ENCODE results near the gene LTBP1. TPM values are rescaled to one million over a fixed set of nuclear protein-coding genes. Genes with fewer than 3 reads are reported as not detected.
A peak's percentile ranks its signal among the peaks of the same experiment; 100 is the strongest.

The LTBP1 gene
- polyA plus RNA-seq, 1 donor (not counting 4 experiments of a cell fraction or from before 2014, with no cell fraction given) = 9.2 TPM

DNA sequence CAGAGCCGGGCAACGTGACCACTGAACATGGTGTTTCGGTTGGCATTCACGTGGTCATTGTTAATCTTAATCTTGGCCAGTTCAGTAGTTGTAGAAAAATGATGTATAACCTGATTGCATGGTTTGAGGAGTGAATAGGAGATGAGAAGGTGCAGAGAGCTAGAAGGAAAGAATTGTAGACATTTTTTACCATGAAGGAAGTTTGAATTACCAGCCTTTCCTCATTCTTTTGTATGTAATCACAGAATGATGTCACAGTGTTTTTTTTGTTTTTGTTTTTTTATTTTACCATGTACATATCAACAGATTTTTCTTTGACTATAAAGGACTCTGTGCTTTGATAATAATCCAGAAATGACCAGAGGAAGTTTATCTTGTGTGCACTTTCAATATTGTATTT, 126.3 kb downstream of the LTBP1 start:
- Histone ChIP-seq H3K27ac (ENCODE audit: control insufficient read depth, insufficient read depth, low read length) (peak overlapping the region; percentile 41), H3K9ac (ENCODE audit: control insufficient read depth, extremely low read depth, insufficient read depth, low read length) (no peak overlapping the region)

DNA sequence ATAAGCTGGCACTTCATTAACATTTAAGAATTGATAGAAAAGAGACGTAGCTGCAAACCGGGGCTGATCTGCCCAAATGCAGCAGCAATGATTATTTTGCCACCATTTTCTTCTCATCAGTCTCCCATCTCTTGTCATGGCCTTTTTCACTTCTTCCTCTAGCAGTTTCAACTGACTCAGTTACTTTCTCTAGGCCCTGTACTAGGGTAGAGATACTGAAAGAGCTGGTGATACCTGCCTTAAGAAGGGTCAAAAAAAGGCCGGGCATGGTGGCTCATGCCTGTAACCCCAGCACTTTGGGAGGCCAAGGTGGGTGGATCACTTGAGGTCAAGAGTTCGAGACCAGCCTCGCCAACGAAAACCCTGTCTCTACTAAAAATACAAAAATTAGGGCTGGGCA, 127.4 kb downstream of the LTBP1 start:
- H4K20me1 ChIP-seq (ENCODE audit: control insufficient read depth, extremely low read depth, insufficient read depth, low read length) = no peaks in the 10 kb centered on the region
- no peaks in the 10 kb centered on the region for H3K79me2 ChIP-seq (ENCODE audit: control insufficient read depth, insufficient read depth, low read length)
- DNase-seq (ENCODE audit: low read depth, low spot score) (no peak), FAIRE-seq (no peak)
- H2AFZ ChIP-seq (ENCODE audit: control insufficient read depth, low read length) = no peak overlapping the region
- no peak overlapping the region for H3K9ac ChIP-seq (ENCODE audit: control insufficient read depth, extremely low read depth, insufficient read depth, low read length)
- peaks cover 9% of the 10 kb centered on the region for H3K9me3 ChIP-seq (ENCODE audit: control insufficient read depth, low read depth, low read length)
- no peak overlapping the region for H3K27ac ChIP-seq (ENCODE audit: control insufficient read depth, insufficient read depth, low read length)
- H3K36me3 ChIP-seq (ENCODE audit: control insufficient read depth in 2 of 2, extremely low read depth in 1 of 2, insufficient read depth in 2 of 2, low read length in 2 of 2) = no peaks in the 10 kb centered on the region
- dilution Hi-C loops (cut with MboI; ENCODE audit: extremely low pct_ligation_motif_present, low sequenced_read_pairs) = no loop called here
- no peaks in the 10 kb centered on the region for H3K9me1 ChIP-seq (ENCODE audit: control insufficient read depth, extremely low read depth, insufficient read depth, low read length)
- TF ChIP-seq EZH2 (IDR thresholded peaks at IDR 0.05; ENCODE audit: low read length) = no peak
- TF ChIP-seq, protein P1, sequence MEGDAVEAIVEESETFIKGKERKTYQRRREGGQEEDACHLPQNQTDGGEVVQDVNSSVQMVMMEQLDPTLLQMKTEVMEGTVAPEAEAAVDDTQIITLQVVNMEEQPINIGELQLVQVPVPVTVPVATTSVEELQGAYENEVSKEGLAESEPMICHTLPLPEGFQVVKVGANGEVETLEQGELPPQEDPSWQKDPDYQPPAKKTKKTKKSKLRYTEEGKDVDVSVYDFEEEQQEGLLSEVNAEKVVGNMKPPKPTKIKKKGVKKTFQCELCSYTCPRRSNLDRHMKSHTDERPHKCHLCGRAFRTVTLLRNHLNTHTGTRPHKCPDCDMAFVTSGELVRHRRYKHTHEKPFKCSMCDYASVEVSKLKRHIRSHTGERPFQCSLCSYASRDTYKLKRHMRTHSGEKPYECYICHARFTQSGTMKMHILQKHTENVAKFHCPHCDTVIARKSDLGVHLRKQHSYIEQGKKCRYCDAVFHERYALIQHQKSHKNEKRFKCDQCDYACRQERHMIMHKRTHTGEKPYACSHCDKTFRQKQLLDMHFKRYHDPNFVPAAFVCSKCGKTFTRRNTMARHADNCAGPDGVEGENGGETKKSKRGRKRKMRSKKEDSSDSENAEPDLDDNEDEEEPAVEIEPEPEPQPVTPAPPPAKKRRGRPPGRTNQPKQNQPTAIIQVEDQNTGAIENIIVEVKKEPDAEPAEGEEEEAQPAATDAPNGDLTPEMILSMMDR (optimal IDR thresholded peaks at IDR 0.05 in 1 of 3, IDR thresholded peaks at IDR 0.05 in 1 of 3, conservative IDR thresholded peaks at IDR 0.05 in 1 of 3; ENCODE audit: extremely low read depth in 1 of 3, insufficient read depth in 2 of 3, low read length in 3 of 3) = no peak
- no peak overlapping the region for H3K4me3 ChIP-seq (ENCODE audit: control insufficient read depth in 2 of 3, extremely low read depth in 1 of 3, insufficient read depth in 2 of 3, low read depth in 1 of 3, low read length in 3 of 3)
- peaks cover 33% of the 10 kb centered on the region for H3K4me1 ChIP-seq (ENCODE audit: control insufficient read depth, extremely low read depth, insufficient read depth, low read length)
- H3K27me3 ChIP-seq (ENCODE audit: control insufficient read depth, extremely low read depth, insufficient read depth, low read length) = no peaks in the 10 kb centered on the region
- H3K4me2 ChIP-seq (ENCODE audit: control insufficient read depth, extremely low read depth, insufficient read depth, low read depth, low read length) = no peak overlapping the region

More for the DNA sequence above, 126.3 kb downstream of the LTBP1 start:
- TF ChIP-seq, protein P1 (optimal IDR thresholded peaks at IDR 0.05 in 1 of 3, IDR thresholded peaks at IDR 0.05 in 1 of 3, conservative IDR thresholded peaks at IDR 0.05 in 1 of 3; ENCODE audit: extremely low read depth in 1 of 3, insufficient read depth in 2 of 3, low read length in 3 of 3) = no peak
- TF ChIP-seq EZH2 (IDR thresholded peaks at IDR 0.05; ENCODE audit: low read length) = no peak
- no peaks in the 10 kb centered on the region for H4K20me1 ChIP-seq (ENCODE audit: control insufficient read depth, extremely low read depth, insufficient read depth, low read length)
- peaks cover 43% of the 10 kb centered on the region for H3K4me1 ChIP-seq (ENCODE audit: control insufficient read depth, extremely low read depth, insufficient read depth, low read length)
- H3K4me2 ChIP-seq (ENCODE audit: control insufficient read depth, extremely low read depth, insufficient read depth, low read depth, low read length) = no peak overlapping the region
- dilution Hi-C loops (cut with MboI; ENCODE audit: extremely low pct_ligation_motif_present, low sequenced_read_pairs) = no loop called here
- H3K4me3 ChIP-seq (ENCODE audit: control insufficient read depth in 2 of 3, extremely low read depth in 1 of 3, insufficient read depth in 2 of 3, low read depth in 1 of 3, low read length in 3 of 3) = no peak overlapping the region
- no peaks in the 10 kb centered on the region for H3K9me1 ChIP-seq (ENCODE audit: control insufficient read depth, extremely low read depth, insufficient read depth, low read length)
- DNase-seq (ENCODE audit: low read depth, low spot score) (no peak), FAIRE-seq (no peak)
- no peaks in the 10 kb centered on the region for H3K36me3 ChIP-seq (ENCODE audit: control insufficient read depth in 2 of 2, extremely low read depth in 1 of 2, insufficient read depth in 2 of 2, low read length in 2 of 2)
- H3K9me3 ChIP-seq (ENCODE audit: control insufficient read depth, low read depth, low read length) = peaks cover 9% of the 10 kb centered on the region
- H3K79me2 ChIP-seq (ENCODE audit: control insufficient read depth, insufficient read depth, low read length) = no peaks in the 10 kb centered on the region
- no peaks in the 10 kb centered on the region for H3K27me3 ChIP-seq (ENCODE audit: control insufficient read depth, extremely low read depth, insufficient read depth, low read length)
- H2AFZ ChIP-seq (ENCODE audit: control insufficient read depth, low read length) = no peak overlapping the region

All from keratinocyte (primary cell).